EH (cell line): Measurements from ENCODE around the gene TRIM22.
"Not testable (repeated sequence)": the region's sequence is repeated elsewhere in the genome, so short reads cannot be mapped to it uniquely, and the experiment has no call there.

ENCODE experiments used
- DNase-seq: peaks from one replicate; pipeline ENCODE4 v3.0.0-alpha.2; 2015; ENCODE audit warnings: low read depth

The TRIM22 gene, protein sequence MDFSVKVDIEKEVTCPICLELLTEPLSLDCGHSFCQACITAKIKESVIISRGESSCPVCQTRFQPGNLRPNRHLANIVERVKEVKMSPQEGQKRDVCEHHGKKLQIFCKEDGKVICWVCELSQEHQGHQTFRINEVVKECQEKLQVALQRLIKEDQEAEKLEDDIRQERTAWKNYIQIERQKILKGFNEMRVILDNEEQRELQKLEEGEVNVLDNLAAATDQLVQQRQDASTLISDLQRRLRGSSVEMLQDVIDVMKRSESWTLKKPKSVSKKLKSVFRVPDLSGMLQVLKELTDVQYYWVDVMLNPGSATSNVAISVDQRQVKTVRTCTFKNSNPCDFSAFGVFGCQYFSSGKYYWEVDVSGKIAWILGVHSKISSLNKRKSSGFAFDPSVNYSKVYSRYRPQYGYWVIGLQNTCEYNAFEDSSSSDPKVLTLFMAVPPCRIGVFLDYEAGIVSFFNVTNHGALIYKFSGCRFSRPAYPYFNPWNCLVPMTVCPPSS

DNA sequence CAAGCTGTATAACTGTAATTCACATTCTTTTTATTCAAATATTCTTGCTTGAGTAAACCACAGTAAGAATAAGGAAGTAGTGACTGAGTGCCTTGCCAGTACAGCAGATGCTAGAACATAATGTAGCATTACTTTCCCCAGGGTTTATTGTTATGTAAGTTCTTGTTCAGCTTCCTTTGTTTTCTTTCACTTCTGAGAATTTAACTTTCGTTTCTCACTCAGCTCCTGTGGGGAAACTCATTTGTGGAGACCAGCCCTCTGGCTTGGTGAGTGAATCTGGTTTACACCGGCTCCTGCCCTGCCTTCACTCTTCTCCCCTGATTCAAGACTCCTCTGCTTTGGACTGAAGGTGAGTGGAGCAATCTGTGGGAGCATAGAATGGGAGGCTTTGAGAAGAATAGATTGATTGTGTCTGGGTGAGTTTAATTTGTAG, at the start of gene TRIM22:
TSS of gene TRIM22 (plus strand) at position 240 of the 433 bp plus-strand sequence. CDS start 6,443 bp downstream, outside the sequence.
- DNase-seq, result peak; percentile 77

DNA sequence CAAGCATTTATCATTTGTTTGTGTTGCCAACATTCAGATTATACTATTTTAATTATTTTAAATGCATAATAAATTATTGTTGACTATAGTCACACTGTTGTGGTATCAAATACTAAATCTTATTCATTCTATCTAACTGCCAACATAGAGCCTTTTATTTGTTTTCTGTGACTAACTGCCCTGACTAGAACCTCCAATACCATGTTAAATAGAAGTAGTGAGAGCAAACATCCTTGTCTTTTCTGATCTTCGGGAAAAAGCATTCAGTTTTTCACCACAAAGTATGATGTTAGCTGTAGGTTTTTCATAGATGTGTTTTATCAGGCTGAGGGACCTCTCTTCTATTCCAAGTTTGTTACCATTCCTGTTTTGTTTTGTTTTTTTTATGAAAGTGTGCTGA, 49.6 kb upstream of the TRIM22 start:
- no peak for DNase-seq

DNA sequence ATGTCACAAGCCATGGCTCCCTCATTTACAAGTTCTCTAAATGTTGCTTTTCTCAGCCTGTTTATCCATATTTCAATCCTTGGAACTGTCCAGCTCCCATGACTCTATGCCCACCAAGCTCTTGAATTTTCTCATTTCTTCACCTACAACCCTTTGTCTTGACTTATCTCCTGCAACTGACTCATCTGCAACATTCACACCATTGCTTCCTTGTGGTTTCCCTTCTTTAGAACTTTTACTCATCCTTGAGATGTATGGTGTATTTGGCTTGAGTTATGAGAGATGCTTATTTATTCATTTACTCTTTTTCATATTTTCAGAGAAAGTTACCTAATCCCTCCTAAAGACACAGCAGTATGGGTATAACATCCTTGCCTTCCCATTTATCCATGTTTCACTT, 46.0 kb upstream of the TRIM22 start:
- DNase-seq, result no peak

DNA sequence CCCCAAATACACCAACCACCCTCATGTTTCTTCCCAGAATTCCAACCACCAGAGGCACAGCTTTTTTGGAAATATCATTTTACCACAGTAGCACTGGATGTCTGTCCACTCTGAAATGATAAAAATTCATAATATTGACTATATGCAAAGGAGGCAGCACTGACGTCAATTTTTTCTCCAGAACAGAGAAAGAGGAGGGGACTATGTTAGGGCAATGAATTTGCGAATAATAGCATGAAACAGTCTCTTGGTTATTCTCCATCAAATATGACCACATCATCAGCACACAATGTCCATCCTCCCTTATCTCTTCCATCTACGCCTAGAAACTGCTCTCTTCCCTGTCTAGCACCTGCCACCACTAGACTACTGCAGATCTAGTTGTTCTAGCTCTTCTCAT, 43.5 kb upstream of the TRIM22 start:
- DNase-seq, result no peak

DNA sequence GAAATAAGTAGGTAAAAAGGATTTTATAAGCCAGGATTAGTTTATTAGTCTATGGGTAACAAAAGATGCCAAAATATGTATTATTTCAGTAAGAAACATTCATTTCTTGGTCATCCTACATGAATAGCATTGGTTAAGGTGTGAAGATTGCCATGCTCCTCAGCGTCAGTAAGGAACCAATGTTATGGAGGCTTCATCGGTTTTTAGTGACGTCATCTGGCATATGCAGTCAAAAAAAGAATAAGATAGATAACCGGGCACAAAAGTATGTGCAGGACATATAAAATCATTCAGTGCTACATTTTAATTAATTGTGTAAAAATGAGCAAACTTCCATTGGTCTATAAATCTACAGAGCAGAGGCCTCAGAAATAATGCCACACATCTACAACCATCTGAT, 34.1 kb upstream of the TRIM22 start:
- no peak for DNase-seq

DNA sequence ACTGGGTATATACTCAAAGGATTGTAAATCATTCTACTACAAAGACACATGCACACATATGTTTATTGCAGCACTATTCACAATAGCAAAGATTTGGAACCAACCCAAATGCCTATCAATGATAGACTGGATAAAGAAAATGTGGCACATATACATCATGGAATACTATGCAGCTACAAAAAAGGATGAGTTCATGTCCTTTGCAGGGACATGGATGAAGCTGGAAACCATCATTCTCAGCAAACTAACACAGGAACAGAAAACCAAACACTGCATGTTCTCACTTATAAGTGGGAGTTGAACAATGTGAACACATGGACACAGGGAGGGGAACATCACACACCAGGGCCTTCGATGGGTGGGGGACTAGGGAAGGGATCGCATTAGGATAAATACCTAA, 32.6 kb upstream of the TRIM22 start:
- not testable (repeated sequence) for DNase-seq

DNA sequence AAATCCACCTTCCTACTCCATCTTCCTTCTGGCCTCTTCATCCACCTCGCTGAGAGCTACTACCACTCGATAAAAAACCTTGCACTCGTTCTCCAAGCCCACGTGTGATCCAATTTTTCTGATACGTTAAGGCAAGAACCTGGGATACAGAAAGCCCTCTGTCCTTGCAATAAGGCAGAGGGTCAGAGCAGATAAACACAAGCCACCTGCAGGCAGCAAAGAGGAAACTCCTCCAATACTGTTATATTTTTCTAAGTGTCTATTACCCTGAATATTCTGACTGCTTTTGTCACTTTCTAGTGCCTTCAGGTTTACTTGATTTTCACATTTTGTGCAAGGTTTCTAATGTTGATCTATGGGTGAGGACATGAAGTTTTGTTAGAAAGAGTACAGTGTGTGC, 31.3 kb upstream of the TRIM22 start:
- DNase-seq, result no peak

DNA sequence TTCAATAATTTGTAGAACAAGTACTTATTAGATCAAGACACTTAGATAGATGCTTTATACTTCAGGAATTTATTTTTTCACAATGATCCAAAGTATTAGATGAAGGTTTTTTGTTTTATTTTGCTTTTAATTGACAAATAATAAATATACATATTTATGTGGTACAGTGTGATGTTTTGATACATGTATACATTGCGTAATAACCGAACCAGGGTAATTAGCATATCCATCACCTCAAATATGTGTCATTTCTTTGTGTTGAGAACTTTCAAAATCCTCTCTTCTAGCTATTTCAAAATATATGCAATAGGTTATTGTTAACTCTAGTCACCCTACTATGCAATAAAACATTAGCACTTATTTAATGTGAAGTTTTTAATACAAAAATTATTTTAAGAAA, 26.1 kb upstream of the TRIM22 start:
- no peak for DNase-seq

DNA sequence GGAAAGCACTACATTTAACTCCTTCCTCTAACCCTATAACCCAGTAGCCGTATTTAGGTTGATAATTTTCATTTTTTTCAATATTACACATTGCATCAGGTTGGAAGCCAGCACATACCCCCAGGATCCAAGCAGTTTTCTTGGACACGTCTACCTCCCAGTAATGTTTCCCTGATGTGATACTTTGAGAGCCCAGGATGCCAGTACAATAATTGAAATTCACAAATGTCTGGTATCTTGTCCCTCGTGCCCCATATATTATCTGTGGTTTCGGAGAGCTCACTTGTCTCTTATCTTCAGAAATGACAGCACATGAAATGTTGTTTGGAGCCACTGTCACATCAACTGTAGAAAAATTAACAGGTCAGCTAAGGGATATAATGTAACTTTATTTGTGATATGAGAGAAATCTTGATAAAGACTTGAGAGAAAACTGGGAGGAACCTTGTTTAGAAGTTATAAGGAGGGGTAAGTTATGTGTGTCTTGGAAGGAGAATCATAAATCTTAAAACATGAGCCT, 24.5 kb upstream of the TRIM22 start:
- DNase-seq, result no peak

DNA sequence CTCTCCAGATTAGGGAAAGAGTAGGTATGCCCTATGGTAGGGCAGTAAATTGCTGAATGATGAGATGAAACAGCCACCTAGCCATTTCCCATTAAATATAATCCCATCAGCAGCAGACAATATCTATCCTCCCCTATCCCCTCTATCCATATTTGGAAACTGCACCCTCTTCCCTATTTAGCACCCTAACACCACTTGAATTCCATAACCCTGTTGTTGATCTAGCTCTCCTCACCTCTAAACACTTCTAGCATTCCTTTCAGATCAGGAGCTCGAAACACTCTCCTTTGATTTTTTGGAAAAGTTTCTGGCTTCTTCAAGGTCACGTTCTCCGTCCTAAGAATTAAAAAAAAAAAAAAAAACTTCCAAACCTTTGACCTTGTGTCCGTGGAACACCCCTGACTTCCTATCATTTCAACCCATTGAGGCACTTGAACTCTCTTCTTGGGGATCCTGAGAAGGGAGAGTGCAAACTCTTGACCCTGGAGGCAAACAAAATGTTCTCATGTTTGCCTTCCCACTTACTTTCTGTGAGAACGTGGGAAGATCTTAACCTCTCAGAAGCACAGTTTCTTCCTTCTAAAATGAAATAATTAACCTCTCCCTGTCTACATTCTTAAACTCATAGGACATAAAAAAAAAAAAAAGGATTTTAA, 23.7 kb upstream of the TRIM22 start:
- no peak for DNase-seq

DNA sequence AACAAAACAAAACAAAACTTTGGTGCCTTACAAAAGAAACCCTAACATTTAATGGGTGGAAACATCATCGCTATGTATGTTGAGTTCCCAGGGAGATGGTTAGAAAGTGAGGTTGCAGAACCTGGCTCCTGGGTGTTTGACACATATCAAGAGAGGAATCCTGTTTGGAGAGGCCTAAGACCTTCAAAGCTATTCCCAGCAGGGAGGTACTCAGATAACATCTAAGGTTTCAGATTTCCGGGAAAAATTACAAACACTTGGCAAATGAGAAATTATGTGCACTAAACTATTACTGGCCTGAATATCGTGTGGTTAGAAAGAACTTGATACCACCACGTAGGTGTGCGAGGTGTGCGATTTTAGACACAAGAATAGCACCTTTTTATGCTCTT, 23.2 kb upstream of the TRIM22 start:
- DNase-seq, result peak; percentile 20

DNA sequence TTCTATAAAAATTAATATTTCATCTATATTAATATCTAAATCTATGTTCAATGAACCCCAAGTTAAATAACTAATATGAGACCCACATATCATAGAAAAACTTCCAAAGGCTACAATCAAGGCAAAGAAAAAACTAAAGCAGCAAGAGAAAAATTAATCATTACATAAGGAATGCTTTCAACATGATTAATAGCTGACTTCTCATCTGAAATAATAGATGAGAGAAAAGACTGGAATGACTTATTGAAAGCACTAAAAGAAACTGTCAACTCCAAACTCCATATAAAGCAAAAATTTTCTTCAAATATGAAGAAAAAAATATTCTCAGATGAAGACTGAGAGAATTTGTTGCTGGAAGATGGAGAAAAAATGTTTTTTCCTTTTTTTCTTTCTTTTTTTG, 17.8 kb upstream of the TRIM22 start:
- DNase-seq, result peak; percentile 24

DNA sequence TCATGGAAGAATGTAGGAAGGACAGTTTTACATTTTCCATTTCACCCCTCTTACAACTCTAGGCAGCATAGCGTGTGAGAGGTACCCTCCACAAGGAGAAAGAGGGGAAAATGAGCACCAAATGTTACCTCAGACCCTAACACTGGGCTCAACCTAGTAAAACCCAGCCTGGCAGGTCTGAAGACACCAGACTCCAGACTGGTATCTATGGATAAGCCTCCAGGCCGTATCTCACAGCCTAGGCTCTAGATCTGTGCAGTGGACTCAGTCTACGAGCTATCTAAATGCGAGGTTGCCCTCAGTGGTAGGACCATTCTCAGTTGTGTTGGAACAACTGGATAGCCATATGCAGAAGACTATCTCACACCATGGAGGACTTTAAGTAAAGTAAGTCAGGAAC, 15.2 kb upstream of the TRIM22 start:
- DNase-seq, result no peak

DNA sequence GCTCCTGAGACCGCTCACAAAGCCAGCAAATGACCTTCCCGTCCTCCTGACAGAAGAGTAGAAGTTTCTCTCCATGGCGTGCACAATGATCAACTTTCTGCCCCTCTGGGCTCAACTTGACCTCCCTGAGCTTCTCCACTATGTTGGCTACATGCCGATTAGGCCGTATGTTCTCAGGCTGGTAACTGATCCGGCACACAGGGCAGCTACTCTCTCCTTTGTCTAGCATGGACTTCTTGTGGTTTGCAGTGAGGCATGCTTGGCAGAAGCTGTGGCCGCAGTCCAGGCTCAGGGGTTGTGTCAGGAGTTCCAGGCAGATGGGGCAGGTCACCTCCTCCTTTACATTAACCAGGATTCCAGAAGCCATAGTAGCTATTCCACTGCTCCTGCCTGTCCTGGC, 9.8 kb upstream of the TRIM22 start:
- DNase-seq, result peak; percentile 4

DNA sequence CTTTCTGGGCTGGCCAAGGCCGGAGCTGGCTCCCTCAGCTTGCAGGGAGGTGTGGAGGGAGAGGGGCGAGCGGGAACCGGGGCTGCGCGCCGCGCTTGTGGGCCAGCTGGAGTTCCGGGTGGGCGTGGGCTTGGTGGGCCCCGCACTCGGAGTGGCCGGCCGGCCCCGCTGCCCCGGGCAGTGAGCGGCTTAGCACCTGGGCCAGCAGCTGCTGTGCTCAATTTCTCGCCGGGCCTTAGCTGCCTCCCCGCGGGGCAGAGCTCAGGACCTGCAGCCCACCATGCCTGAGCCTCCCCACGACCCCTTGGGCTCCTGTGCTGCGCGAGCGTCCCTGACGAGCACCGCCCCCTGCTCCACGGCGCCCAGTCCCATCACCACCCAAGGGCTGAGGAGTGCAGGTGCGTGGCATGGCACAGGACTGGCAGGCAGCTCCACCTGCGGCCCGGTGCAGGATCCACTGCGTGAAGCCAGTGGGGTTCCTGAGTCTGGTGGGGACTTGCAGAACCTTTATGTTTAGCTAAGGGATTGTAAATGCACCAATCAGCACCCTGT, 6.6 kb upstream of the TRIM22 start:
- DNase-seq, result not testable (repeated sequence)

DNA sequence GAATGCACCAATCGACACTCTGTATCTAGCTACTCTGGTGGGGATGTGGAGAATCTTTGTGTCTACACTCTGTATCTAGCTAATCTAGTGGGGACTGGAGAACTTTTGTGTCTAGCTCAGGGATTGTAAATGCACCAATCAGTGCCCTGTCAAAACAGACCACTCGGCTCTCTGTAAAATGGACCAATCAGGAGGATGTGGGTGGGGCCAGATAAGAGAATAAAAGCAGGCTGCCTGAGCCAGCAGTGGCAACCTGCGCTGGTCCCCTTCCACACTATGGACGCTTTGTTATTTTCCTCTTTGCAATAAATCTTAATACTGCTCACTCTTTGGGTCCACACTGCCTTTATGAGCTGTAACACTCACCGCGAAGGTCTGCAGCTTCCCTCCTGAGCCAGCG, 6.0 kb upstream of the TRIM22 start:
- not testable (repeated sequence) for DNase-seq

DNA sequence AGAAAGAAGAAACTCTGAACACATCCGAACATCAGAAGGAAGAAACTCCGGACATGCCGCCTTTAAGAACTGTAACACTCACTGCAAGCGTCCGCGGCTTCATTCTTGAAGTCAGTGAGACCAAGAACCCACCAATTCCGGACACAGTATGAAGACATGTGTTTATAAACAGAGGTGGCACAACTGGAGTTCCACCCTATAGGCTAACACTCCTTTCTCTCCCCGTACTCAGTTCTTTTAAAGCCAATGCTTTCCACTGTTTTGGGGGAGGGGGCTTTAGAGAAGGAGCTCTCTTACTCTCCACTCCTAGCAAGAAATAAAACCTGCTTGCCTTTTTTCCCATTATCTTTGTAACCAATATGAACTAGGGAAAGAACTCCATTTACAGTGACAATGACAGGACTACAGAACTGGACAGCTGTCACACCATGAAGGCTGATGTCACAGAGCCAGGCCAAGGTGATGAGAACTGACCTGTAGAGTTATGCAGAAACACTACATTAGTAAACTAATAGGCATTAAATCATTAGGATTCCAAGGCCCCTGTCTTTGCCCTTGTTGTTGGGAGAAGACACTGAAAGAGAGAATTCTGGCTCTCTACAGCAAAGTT, 5.4 kb upstream of the TRIM22 start:
- DNase-seq, result no peak

DNA sequence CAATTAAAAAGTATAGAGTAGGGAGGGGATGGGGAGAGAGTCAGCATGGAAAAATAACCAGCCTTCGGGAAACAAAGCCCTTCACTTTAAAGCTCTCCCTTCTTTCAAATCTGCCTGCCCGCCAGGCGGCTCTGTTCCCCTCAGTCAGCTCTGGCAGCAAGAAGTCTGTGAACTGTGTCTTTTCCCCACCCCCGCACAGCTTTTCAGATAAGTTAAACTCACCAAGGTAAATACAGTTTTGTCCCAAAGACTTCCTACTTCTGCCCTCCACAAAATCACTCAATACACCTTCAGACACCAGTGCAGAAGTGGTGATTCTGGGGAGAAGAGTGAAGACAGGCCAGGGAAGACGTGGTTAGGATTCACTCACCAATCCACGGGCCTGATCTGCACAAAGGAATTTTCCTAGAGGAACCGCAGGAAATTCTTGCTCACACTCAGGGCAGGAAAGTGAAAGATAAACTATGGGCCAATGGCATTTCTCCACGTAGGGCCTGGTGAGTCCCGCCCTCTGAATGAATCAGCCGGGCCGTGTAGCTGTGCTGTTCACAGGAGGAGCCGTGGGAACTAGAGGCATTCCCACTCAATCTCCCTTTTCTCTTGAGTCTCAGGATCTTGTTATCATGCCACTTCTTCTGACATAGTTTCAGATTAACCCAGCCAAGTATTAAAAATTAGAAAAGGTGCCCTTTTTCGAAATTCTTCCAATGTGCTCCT, 4.8 kb upstream of the TRIM22 start, which contains the start of gene TRIM5:
TSS of gene TRIM5 (minus strand) at position 429 of the 717 bp plus-strand sequence. CDS start 4,897 bp downstream, outside the sequence.
- peak; percentile 98 for DNase-seq

DNA sequence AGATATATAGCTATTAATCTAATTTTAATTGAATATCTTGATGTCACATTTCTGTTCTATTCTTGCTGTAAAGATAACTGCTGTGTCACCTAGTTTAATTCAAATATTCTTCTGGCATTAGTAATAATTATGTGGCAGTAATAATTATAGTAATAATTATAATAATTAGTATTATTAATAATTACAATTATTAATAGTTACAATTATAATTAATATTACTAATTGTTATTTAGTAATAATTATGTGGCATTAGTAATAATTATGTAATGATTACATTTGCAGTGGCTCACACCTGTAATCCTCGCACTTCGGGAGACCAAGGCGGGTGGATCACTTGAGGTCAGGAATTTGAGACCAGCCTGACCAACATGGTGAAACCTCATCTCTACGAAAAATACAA, 3.2 kb upstream of the TRIM22 start:
- no peak for DNase-seq

DNA sequence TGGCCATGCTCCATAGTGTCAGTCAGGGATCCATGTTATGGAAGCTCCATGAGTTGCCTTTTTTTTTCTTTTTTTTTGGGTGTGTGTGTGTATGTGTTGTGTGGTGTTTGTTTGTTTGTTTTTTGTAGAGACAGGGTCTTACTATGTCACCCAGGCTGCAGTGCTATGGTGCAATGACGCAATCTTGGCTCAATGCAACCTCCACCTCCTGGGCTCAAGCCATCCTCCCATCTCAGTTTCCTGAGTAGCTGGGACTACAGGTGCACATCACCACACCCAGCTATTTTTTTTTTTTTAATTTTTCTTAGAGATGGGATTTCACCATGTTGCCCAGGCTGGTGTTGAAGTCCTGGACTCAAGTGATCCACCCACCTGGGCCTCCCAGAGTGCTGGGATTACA, 1.1 kb upstream of the TRIM22 start:
- no peak for DNase-seq

DNA sequence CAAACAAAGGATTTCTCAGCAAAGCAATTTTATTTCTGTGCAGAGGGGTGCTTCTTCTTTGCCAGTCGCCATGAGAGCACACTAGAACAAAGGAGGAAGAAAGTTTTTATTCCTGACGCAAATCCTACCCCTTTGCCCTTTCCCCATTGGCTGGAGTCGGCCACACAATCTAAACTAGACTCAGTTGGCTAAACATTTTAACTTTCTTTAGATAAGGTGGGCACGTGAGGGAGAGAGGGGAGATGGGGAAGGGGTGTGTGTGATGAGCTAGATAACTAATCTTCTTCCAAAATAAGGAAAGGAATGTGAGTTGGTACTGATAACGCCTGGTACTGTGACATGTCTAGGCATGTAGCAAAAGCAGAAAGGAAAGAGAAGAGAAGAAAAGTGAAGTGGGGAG, 626 bp downstream of the TRIM22 start:
- DNase-seq, result peak; percentile 57

DNA sequence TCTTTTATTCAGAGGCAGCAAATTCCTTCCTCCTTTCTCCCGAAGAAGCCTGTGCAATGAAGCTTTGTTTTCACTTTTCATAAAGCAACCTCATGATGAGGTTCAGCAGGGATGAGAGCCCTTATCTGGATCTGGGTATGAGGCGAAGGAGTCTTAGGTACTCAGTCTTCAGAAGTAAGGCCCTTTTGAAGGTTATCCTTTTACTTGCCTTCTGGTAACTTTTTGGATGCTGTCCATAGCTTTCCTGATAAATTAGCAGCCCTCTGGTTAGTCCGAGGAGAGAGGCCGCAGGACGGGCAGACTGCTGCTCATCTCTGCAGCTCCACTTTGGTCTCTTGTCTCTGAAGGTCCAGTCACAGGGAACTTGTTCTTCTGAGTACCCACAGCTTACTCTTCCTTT, 1.1 kb downstream of the TRIM22 start:
- DNase-seq, result peak; percentile 49
